GM11168 (cell line): Measurements from ENCODE around the gene ASGR1.
"Not testable (repeated sequence)": the region's sequence is repeated elsewhere in the genome, so short reads cannot be mapped to it uniquely, and the experiment has no call there.

Experiments used
- in situ Hi-C: fragments of 300-500 bp; cut with MboI; formaldehyde crosslinking; loops from one replicate; pipeline ENCODE4 v1.12.0; 2022; ENCODE audit warnings: low sequenced_read_pairs; ENCODE audit not compliant: unreplicated experiment

ASGR1 gene

DNA sequence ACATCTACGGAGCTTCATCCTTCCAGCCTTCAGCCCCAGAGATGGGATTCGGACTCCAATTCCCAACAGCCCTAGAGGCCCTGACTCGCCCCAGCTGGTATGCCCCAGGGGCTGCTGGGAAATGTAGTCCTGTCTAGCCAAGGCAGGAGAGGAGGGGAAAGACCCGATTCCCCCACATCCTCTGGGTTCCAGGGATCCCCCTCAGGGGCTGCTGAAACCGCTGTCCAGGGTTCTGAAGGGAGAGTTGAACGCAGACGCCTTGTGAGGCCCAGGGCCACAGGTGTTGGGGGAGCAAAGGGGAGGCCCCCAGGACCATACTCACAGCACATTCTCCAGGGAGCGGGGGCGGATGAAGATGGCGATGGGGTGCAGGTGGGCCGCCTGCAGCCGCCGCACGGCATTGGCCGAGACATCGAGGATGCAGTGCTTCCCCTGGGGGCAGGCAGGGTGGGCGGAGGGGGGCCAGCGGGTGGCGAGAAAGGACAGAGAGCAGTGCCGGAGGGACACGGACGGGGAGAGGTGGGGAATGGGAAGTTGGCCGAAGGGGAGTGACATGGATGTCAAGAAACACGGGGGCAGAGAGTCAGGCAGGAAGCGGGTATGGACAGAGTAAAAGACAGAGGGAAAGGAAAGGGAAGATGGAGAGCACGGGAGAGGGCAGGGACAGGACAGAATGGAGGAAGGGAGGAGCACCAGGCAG is 12.6 kb upstream of the ASGR1 start:
- in situ Hi-C loops = no loop called here

DNA sequence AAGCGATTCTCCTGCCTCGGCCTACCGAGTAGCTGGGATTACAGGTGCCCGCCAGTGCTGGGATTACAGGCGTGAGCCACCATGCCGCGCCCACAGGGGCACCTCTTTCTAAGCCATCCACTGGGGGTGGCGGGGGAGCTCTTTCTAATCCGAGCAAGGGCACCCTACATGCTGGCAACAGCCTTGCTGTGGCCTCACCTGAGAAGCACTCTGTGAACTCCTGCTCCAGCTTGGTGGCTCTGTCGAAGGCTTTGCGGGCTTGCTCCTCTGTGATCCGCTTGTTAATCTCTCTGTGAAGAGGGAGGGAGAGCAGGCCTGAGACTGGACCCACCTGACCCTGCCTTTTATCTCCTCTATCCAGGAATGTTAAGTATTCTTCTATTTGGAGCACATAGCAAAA is 11.9 kb upstream of the ASGR1 start:
- in situ Hi-C loops = no loop called here

DNA sequence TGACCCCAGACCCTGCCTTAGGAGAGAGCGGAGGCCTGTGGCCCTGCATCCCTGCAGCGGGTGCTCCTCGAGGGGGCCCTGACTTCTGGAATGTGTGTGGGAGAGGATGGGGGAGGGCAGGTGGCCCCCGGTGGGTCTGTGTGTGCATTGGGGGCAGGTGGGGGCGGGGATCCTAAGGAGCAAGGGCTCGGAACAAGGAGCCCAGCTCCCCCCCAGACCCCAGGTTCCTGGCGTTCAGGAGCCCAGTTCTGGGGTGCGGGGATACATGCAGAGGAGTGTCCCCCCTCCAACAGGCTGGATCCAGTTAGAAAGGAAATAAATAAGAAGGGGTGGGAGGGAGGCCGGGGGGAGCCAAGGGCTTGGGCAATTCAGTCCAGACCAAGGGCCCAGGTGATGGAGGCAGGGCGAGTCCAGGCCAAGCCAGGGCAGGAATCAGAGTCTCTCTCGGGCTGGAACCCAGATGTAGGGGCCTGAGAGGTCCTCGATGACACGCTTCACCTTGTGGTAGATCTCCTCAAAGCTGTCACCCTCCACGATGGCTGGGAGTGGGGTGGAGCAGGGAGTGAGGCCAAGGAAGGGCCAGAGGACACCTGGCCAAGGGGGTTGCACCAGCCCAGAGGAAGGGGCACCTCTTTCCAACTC is 11.2 kb upstream of the ASGR1 start:
- in situ Hi-C loops = no loop called here

DNA sequence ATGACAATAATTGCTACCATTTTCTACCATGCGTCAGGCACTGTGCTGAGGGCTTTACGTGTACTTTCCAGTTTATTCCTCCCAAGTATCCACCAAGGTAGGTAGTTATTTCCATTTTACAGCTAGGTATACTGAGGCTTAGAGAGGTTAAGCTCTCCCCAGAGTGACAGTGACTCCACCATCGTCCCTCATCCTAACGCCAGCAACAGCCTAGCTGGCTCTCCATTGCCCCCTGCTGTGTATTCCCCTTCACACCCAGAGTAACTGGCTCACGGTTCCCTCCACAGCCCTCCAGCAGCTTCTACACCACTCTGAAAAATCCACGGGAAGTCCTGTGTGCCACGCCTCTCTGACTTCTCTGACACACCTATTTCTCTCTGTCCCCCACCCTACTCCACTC is 7.1 kb upstream of the ASGR1 start:
- in situ Hi-C loops = no loop called here

DNA sequence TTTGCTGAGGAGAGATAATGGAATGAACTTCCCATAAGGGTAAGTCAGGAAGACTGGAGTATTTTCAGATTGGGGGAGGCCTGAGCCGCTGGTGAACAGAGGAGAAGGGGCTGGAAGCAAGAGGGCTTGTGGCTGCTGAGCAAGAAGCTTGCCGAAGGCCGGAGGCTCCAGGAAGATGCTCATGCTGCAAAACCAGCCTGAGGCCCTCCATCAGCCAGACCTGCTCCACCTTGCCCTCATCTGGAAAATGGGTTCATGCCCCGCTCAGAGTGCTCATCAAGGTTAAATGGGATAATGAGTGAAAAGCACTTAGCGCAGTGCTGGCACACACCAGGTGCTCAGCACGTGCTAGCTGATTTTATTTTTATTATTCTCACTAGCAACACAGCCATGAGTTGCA is 5.5 kb upstream of the ASGR1 start:
- in situ Hi-C loops = no loop called here

DNA sequence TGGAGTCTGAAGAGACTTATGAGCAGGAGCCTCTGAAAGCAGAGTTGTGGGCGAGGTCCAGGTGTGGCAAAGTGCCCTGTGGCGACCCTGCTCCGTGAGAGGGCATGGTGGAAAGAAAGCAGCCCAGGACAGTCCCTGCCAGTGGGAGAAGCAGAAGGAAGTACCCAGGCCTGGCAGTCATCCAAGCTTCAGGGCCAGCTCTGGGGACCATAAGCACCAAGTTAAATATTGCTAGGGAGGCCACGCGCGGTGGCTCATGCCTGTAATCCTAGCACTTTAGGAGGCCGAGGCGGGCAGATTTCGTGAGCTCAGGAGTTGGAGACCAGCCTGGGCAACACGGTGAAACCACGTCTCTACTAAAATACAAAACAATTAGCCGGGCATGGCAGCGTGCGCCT is 4.9 kb upstream of the ASGR1 start:
- in situ Hi-C loops = no loop called here

DNA sequence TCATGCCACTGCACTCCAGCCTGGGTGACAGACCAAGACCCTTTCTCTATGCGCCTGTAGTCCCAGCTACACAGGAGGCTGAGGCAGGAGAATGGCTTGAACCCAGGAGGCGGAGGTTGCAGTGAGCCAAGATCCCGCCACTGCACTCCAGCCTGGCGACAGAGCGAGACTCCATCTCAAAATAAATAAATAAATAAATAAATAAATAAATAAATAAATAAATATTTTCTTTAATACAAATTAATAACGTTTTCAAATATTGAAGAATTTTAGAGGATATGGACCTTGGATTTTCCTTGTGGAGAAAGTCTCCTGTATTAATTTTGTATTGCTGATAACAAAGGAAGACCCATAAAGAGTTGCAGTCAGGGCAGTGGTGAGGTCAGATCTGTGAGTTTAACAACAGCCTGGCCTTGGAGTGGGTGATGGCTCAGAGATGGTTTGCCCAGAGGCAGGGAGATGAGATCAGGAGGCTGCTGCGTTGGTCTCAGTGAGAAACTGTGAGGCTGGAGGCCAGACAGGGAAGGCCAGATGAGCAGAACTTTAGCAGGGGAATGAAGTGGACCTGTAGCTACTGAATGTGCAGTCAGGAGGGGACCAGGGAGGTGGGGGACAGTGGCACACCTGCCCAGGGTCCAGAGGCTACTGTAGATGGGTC is 4.4 kb upstream of the ASGR1 start:
- in situ Hi-C loops = no loop called here

DNA sequence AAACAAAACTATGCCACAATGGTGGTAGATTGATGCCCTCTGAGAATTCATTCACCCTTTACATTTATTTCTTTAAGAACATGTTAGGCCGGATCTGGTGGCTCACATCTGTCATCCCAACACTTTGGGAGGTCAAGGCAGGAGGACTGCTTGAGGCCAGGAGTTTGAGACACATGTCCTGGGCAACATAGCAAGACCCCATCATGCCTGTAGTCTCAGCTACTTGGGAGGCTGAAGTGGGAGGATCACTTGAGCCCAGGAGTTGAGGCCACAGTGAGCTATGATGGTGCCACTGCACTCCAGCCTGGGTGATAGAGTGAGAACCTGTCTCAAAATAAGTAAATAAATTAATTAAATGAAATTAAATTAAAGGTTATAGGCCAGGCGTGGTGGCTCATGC is 2.9 kb upstream of the ASGR1 start:
- in situ Hi-C loops = not testable (repeated sequence)

DNA sequence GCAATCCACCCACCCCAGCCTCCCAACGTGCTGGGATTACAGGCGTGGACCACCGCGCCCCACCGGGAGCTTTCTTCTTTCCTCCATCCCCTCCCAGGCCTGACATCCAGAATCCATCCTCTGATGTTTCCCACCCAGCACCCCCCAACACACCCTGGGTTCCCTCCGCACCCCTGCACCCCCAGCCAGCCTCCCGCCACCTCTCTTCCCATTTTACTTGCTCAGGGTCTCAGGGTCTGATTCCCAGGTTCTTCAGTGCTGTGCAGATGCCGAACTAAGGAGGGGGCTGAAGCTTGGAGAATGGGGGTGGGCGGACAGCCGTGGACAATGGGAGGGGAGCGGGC is 225 bp downstream of the ASGR1 start:
- in situ Hi-C loops = no loop called here

DNA sequence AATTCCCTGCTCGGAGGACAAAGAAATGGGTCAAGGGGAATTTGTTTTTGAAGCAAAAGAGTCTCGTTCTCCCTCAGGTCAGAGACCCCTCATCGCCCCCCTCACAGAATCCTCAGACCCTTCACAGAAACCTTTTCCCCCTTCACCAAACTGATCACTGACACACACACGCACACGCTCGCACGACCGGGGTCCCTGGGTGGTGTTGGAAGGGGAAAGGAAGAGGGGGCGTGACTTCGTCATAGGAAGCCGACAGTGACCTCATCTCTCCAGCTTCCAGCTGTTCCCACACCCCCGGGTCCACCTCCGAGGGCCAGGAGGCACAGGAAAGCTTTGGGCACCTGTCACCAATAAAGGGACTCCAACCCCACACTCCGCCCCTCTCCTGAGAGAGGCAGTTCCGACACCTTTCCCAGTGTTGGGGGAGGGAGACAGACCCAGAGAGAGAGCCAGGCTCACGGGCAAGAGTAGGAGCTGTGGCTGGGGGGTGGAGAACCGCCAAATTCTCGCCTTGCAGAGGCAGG is 1.2 kb downstream of the ASGR1 start:
- in situ Hi-C loops = no loop called here

DNA sequence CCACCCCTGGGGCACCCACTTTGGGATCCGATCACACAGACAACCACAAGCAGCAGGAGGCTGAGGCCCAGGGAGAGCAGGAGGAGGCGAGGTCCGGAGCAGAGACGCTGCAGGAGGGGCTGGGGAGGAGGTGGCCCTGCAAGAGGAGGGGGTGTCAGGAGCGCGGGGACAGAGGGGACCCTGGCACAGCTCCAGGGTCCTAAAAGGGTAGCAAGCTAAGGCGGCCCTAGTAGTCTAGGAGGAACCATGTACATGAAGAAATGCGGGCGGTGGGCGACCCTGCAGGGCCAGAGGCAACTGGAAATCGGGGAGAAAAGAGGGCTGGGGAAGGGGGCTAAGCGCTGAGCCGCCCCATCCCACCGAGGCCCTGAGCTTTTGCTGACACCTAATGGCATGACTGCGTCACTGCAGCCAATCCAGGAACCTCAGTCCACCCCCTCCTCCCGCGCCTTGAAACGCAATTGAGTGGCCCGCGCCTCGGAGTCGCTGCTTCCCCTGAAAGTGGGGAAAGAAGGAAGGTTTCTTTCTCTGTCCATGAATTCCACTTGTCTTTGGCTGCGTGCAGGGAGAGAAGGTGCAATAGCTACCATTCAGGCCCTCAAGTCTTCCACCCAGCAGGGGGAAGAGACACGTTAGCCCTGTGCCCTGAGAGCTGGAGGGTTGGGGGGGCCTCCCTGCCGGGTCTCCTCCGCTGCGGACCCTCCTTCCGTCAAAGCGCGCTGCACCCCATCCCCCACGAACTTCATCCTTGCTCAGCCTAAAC is 1.8 kb downstream of the ASGR1 start:
- in situ Hi-C loops = no loop called here

DNA sequence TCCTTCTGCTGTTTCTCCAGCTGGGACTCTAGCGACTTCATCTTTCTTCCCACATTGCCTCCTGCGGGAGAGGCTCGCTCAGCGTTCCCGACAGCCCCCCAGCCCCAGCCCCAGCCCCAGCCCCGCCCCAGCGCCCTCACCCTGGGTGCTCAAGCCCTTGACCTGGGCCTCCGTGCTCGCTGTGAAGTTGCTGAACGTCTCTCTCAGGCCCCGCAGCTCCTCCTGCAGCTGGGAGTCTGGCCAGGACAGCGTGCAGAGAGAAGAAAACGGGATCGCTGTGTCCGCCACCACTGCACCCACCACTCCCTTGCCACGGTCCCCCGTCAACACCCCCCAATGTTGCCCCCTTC is 2.4 kb downstream of the ASGR1 start:
- in situ Hi-C loops = no loop called here

DNA sequence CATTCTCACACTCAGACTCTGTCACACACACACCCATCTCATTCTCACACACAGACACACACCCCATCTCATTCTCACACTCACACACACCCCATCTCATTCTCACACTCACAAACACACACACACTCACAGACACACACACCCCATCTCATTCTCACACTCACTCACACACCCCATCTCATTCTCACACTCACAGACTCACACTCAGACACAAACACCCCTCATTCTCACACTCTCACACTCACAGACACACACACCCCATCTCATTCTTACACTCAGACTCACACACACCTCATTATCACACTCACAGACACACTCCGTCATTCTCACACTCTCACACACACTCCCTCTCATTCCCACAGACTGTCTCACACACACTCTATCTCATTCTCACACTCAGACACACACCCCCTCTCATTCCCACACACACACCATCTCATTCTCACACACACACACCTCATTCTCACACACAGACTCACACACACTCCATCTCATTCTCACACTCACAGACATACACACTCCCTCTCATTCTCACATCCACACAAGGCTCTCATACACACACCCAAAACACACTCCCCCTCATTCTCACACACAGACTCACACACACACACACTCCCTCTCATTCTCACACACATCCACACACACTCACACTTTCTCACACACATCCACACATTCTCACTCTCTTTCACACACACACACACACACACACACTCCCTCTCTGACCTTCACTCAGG is 2.9 kb downstream of the ASGR1 start:
- in situ Hi-C loops = no loop called here

DNA sequence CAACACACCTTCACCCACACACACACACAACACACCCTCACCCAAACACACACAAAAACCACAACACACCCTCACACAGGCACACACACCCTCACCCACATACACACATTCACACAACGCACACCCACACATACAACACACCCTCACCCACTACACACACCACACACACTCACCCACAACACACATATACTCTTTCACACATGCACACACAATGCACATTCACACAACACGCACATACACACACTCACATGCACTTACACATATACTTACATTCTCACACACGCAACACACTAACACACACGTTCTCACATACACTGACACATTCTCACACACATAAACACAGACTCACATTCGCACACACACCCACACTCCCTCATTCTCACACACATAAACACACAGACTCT is 3.8 kb downstream of the ASGR1 start:
- in situ Hi-C loops = no loop called here

DNA sequence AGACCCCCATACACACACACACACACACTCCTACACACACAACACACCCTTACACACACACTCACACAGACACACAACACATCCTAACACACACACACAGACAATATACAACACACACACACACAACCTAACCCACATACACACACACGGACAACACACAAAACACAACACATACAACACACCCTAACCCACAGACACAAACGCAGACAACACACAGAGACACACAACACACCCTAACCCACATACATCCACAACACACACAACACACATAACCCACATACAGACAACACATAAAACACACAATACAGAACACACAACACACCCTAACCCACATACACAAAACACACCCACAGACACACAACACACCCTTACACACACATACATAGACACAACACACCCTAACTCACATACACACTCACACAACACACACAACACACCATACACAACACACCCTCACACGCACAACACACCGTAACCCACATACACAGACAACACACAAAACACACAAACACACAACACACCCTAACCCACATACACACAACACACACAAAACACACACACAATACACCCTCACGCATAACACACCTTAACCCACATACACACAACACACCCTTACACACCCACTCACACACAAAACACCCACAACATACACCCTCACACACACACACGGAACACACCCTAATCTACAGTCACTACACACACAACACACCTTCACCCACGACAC is 4.4 kb downstream of the ASGR1 start:
- in situ Hi-C loops = no loop called here

DNA sequence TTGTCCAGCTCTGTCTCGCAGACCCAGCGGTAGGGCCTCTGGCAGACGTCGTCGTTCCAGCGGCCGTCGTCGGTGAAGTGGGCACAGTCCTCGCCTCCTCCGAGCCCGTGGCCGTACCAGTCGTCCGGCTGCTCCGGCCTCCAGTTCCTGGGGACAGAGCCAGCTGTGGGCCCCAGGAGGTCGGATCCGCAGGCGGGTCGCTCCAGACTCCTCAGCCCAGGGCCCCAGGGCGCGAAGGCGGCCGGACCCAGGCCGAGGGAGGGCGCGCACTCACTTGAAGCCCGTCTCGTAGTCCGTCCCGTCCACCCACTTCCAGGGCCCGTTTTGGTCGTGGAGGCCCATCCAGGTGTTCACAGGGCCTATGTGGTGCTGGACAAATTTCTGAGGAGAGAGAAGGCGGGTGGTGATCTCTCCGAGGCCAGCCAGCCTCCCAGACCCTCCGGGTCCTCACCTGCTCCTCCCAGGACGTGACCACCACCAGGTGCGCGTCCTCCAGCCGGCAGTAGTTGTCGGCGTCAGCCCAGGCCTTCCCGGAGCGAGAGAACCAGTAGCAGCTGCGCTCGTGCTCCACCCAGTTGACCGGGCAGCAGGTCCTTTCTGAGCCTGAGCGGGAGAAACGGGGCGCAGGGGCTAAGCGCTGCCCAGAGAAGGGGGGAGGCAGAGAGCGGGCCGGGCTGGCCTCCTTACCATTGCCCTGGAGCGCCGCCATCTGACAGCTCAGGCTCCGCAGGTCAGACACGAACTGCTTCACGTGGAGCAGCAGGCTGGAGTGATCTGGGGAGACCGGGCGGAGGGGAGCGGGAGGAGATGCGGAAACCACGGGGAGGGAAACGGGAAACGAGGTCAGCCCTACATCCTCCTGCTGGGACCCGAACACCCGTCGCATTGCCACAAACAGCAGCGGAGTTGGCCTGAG is 5.2 kb downstream of the ASGR1 start:
- in situ Hi-C loops = no loop called here

DNA sequence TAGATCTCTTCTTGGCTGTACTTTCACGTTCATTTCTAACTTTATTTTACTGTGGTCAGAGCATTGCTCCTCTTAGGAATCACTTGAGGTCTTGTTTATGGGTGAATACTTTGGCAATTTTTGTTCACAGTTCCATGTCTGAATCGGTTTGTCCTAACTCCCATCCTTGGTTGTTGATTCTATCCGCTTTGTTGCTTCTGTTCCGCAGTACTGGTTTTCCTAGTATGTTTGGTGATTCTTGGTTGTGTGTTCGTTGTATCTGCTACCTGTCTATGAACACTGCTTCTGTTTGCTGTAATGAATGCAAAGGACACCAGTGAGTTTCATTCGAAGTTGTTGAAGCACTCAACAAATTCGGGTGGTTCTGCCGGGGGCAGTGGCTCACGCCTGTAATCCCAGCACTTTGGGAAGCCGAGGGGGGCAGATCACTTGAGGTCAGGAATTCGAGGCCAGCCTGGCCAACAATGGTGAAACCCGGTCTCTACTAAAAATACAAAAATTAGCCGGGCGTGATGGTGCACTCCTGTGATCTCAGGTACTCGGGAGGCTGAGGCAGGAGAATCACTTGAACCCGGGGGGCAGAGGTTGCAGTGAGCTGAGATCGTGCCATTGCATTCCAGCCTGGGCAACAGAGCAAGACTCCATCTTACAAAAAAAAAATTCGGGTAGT is 6.5 kb downstream of the ASGR1 start:
- in situ Hi-C loops = not testable (repeated sequence)

DNA sequence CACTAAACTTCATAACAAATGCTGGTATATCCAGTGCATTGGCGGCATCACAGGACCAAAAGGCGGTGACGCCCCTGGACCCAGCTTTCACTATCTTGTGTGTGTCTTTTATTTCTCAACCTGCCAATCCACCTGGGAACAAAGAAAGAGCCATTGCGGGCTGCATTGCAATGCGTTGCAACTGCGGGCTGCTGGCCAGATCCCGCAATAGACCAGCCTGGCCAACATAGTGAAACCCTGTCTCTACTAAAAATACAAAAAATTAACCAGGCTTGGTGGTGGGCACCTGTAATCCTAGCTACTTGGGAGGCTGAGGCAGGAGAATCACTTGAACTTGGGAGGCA is 9.6 kb downstream of the ASGR1 start:
- in situ Hi-C loops = not testable (repeated sequence)
